IMR-90 (cell line): ENCODE results near the gene CDK14. TPM values are rescaled to one million over a fixed set of nuclear protein-coding genes. Genes with fewer than 3 reads are reported as not detected.

Experiments used
- ATAC-seq: fragments of 200-7000 bp; cut with Tn5 transposase; 2 replicates; pipeline ENCODE4 v1.9.1; 2020; ENCODE audit warnings: low read depth, mild to moderate bottlenecking, moderate library complexity
- BruUV-seq: library from RNA; stranded (reverse); fragments of 400-500 nt; replicated peaks from 2 replicates; lab custom pipeline; 2021; lab: Mats Ljungman, UMichigan
- CTCF ChIA-PET: fragments of 300-600 bp; formaldehyde crosslinking; extraction: SDS; loops from one replicate; lab custom pipeline; 2021; ENCODE audit warnings: antibody characterized with exemption; lab: Yijun Ruan, JAX
- POLR2A ChIA-PET: fragments of 300-600 bp; sonication (Branson Sonifier 250); formaldehyde crosslinking; loops from one replicate; lab custom pipeline; 2022; ENCODE audit warnings: antibody characterized with exemption; ENCODE audit not compliant: unreplicated experiment; lab: Charles Lee
- DNase-seq: peaks from one replicate; pipeline ENCODE4 v3.0.0; 2013
- H2AFZ ChIP-seq: replicated peaks from 2 replicates; pipeline ENCODE3; 2013; ENCODE audit warnings: low read length, mild to moderate bottlenecking; ENCODE audit not compliant: poor library complexity
- H2AK5ac ChIP-seq: 2 replicates; pipeline ENCODE4 v1.6.1; 2013; ENCODE audit warnings: low read depth, low read length, inconsistent platforms
- H2AK9ac ChIP-seq: replicated peaks from 2 replicates; pipeline ENCODE3; 2013; ENCODE audit warnings: mild to moderate bottlenecking, low read depth, low read length, moderate library complexity; ENCODE audit not compliant: poor library complexity
- H2BK120ac ChIP-seq: 2 replicates; pipeline ENCODE4 v1.6.1; 2013; ENCODE audit warnings: low read depth, low read length, inconsistent platforms
- H2BK15ac ChIP-seq: 3 replicates; pipeline ENCODE4 v1.6.1; 2013; ENCODE audit warnings: low read depth, low read length, inconsistent platforms
- H2BK20ac ChIP-seq: 2 replicates; pipeline ENCODE4 v1.6.1; 2013; ENCODE audit warnings: low read depth, mild to moderate bottlenecking, inconsistent platforms, low read length, moderate library complexity
- H2BK5ac ChIP-seq: 2 replicates; pipeline ENCODE4 v1.6.1; 2013; ENCODE audit warnings: mild to moderate bottlenecking, low read depth, low read length, inconsistent platforms; ENCODE audit not compliant: poor library complexity, severe bottlenecking
- H3K14ac ChIP-seq: replicated peaks from 2 replicates; pipeline ENCODE4 v1.6.1; 2013; ENCODE audit warnings: low read depth, low read length, inconsistent platforms
- H3K18ac ChIP-seq: 2 replicates; pipeline ENCODE4 v1.6.1; 2013; ENCODE audit warnings: low read depth, low read length, control low read depth
- H3K23ac ChIP-seq: 2 replicates; pipeline ENCODE4 v1.6.1; 2013; ENCODE audit warnings: low read depth, low read length, inconsistent platforms
- H3K27ac ChIP-seq: 2 replicates; pipeline ENCODE4 v1.5.1; 2013; ENCODE audit warnings: mild to moderate bottlenecking, control low read depth, low read length; ENCODE audit not compliant: insufficient read depth
- H3K27me3 ChIP-seq: 2 replicates; pipeline ENCODE4 v1.6.1; 2013; ENCODE audit warnings: low read length; ENCODE audit not compliant: control insufficient read depth, insufficient read depth
- H3K36me3 ChIP-seq: 2 replicates; pipeline ENCODE4 v1.6.1; 2013; ENCODE audit warnings: low read length, mixed read lengths; ENCODE audit not compliant: control insufficient read depth, insufficient read depth
- H3K4ac ChIP-seq: 2 replicates; pipeline ENCODE4 v1.6.1; 2013; ENCODE audit warnings: low read depth, low read length, inconsistent platforms
- H3K4me1 ChIP-seq: 2 replicates; pipeline ENCODE4 v1.6.1; 2013; ENCODE audit warnings: low read length, mixed read lengths; ENCODE audit not compliant: control insufficient read depth, insufficient read depth
- H3K4me2 ChIP-seq: 2 replicates; pipeline ENCODE4 v1.6.1; 2013; ENCODE audit warnings: low read depth, mild to moderate bottlenecking, control low read depth, low read length, moderate library complexity
- H3K4me3 ChIP-seq: 2 replicates; pipeline ENCODE4 v1.5.1; 2013; ENCODE audit warnings: low read depth, mild to moderate bottlenecking, control low read depth, low read length, moderate library complexity; ENCODE audit not compliant: insufficient read depth
- H3K56ac ChIP-seq: 2 replicates; pipeline ENCODE4 v1.6.1; 2013; ENCODE audit warnings: low read length, inconsistent platforms; ENCODE audit not compliant: insufficient read depth; ENCODE audit errors: extremely low read depth
- H3K79me1 ChIP-seq, 2 experiments: 2 replicates each; pipeline ENCODE4 v1.6.1; 2013; ENCODE audit warnings: low read length in 2 of 2, inconsistent platforms in 1 of 2, low read depth in 1 of 2
- H3K9ac ChIP-seq: 2 replicates; pipeline ENCODE4 v1.6.1; 2013; ENCODE audit warnings: low read depth, low read length, control low read depth
- H3K9me1 ChIP-seq: 2 replicates; pipeline ENCODE4 v1.6.1; 2013; ENCODE audit warnings: low read length, inconsistent platforms; ENCODE audit not compliant: insufficient read depth
- H3K9me3 ChIP-seq: 2 replicates; pipeline ENCODE4 v1.6.1; 2013; ENCODE audit warnings: low read length; ENCODE audit not compliant: control insufficient read depth, insufficient read depth
- H4K20me1 ChIP-seq: 2 replicates; pipeline ENCODE4 v1.6.1; 2013; ENCODE audit warnings: low read length, inconsistent platforms; ENCODE audit not compliant: insufficient read depth
- H4K5ac ChIP-seq: 2 replicates; pipeline ENCODE4 v1.6.1; 2013; ENCODE audit warnings: mild to moderate bottlenecking, low read depth, low read length, control low read depth
- H4K8ac ChIP-seq, 2 experiments: 2 replicates each; pipeline ENCODE4 v1.6.1; 2013; ENCODE audit warnings: low read depth in 2 of 2, low read length in 2 of 2, control low read depth in 1 of 2, inconsistent platforms in 1 of 2
- H4K91ac ChIP-seq: 2 replicates; pipeline ENCODE4 v1.6.1; 2013; ENCODE audit warnings: low read depth, low read length, inconsistent platforms; ENCODE audit not compliant: insufficient read depth
- CEBPB ChIP-seq: IDR thresholded peaks from 2 replicates; pipeline ENCODE4 v1.6.1; 2012; ENCODE audit warnings: low read depth, low read length, improper control_type of control experiment
- FOS ChIP-seq: fragments of 150-350 bp; IDR thresholded peaks from 2 replicates; pipeline ENCODE4 v1.6.1; 2016; ENCODE audit warnings: low read depth, low read length
- WGBS, 2 experiments: methylation state at CpG; one replicate each; pipeline versions ENCODE4 v1.1.5 to v1.1.7; 2013; ENCODE audit warnings: missing lambda C conversion rate in 2 of 2; ENCODE audit not compliant: insufficient read length in 1 of 2; ENCODE audit errors: extremely low coverage in 2 of 2; 5-methylcytosine and 5-hydroxymethylcytosine counted together
- dilution Hi-C: fragments of 300-500 bp; cut with HindIII; formaldehyde crosslinking; loops from one replicate; pipeline ENCODE4 v1.14.3; 2018; ENCODE audit warnings: low sequenced_read_pairs; ENCODE audit not compliant: unreplicated experiment
- in situ Hi-C: fragments of 300-500 bp; cut with MboI; formaldehyde crosslinking; loops from 3 replicates; pipeline ENCODE4 v1.14.3; 2019; ENCODE audit warnings: low sequenced_read_pairs, inconsistent platforms, mixed read lengths
- intact Hi-C: fragments of 100-400 bp; cut with micrococcal nuclease; formaldehyde crosslinking; loops from 2 replicates; pipeline ENCODE4 v1.10.0; 2022
- polyA plus RNA-seq, 3 experiments: library from polyadenylated mRNA; depleted of rRNA; stranded (reverse); fragments of >200 nt; gene quantifications; 2 replicates each; pipeline ENCODE4 v1.2.3, GENCODE V29; 2012; ENCODE audit warnings: low replicate concordance in 1 of 3
- total RNA-seq: library from RNA; depleted of rRNA; stranded (reverse); fragments of >200 nt; gene quantifications from 2 replicates; pipeline ENCODE4 v1.2.3, GENCODE V29; 2012

The CDK14 gene
- total and polyA plus RNA-seq, 2 of the 4 experiments (the other 2 are of a cell fraction): 10.1 to 29.6 TPM

DNA sequence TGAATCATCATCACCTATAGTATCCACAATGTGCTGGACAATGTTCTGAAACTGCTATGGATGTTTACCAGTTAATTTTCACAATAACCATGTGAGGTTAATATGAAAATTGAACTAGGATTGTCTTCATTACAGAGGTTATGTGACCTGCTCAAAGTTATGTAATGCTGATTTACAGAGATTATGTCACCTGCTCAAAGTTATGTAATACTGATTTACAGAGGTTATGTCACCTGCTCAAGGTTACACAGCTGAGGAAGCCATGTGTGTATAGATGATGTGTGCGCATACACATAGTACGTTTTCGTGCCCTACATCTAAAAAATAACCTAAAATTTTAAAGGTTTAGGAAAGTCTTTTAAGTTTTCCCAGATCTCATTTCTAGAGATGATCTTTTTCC, 298.0 kb downstream of the CDK14 start:
- Histone ChIP-seq H3K4me3 (no peak overlapping the region), H3K14ac (no peak overlapping the region), H3K4ac (no peak overlapping the region), H4K5ac (no peak overlapping the region), H3K9me1 (peaks cover 4% of the 10 kb centered on the region; the same call in 1 of the 2 replicates), H3K27me3 (no peaks in the 10 kb centered on the region), H3K9me3 (no peaks in the 10 kb centered on the region), H3K79me1 (peaks cover 0 to 10% of the 10 kb centered on the region in 2 experiments; a peak in 1 of 4 replicates), H3K4me2 (no peak overlapping the region), H2BK15ac (no peak overlapping the region), H4K8ac (no peak overlapping the region), H3K23ac (no peak overlapping the region), H3K4me1 (no peaks in the 10 kb centered on the region), H3K56ac (no peak overlapping the region), H2BK5ac (no peak overlapping the region), H2AK5ac (no peak overlapping the region), H4K91ac (no peak overlapping the region), H2BK120ac (no peak overlapping the region), H3K9ac (no peak overlapping the region), H3K36me3 (no peaks in the 10 kb centered on the region), H2AK9ac (no peak overlapping the region), H4K20me1 (no peaks in the 10 kb centered on the region), H3K18ac (no peak overlapping the region), H2BK20ac (no peak overlapping the region), H2AFZ (no peak overlapping the region), H3K27ac (no peak overlapping the region)
- dilution Hi-C loops: no loop called here
- no TSS peak for BruUV-seq
- intact Hi-C loops: no loop called here
- no peak for TF ChIP-seq CEBPB
- no peak for TF ChIP-seq FOS
- ChIA-PET CTCF (no interaction called here), POLR2A (no interaction called here)
- ATAC-seq (no peak), DNase-seq (no peak)
- no CpG with 5 or more reads among the region's 3 CpGs for WGBS, 2 experiments
- in situ Hi-C loops: no loop called here
